Adrenal gland (tissue), 5 donors: ENCODE measurements around the gene FBLN1.

Experiments
- POLR2A ChIP-seq, 2 donors: fragments of 450-650 bp; IDR thresholded peaks; one replicate each; pipeline ENCODE4 v1.6.1; 2017; ENCODE audit warnings: antibody characterized with exemption in 2 of 2, mild to moderate bottlenecking in 2 of 2, moderate library complexity in 1 of 2
- TF ChIP-seq, protein P1 (sequence below), 6 experiments: fragments of 450-650 bp in 4 of 6; fragments of 200-600 bp in 2 of 6; sonication (generic) in 1 of 6; IDR thresholded peaks; 1 replicate in 5 of 6; 2 replicates in 1 of 6; pipeline versions ENCODE4 v1.5.1 to v1.8.0; 2016 to 2021; ENCODE audit warnings: antibody characterized with exemption in 6 of 6, mild to moderate bottlenecking in 2 of 6, moderate library complexity in 1 of 6
- donor health status: DM: no; HTN: no; CAD: no.

DNA sequence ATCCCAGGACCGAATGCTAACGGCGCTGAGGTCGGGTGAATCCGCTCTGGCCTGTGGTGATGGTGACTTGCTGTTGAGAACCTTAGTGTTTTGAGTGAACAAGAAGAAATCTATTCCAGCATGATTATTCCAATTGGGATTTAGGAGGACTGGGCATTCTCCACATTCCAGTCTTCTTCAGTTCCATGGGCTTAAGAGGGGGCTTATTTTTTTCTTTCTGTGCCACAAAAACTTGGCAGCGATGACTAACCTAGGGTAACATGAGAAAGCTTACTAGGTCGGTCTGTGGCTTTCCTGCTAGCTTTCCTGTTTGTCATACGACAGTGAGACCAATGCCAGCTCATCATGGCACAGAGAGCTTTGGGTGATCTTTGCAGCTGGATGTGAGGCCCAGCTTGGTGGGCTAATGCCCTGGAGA lies 106.1 kb downstream of the FBLN1 start:
- TF ChIP-seq, protein P1, sequence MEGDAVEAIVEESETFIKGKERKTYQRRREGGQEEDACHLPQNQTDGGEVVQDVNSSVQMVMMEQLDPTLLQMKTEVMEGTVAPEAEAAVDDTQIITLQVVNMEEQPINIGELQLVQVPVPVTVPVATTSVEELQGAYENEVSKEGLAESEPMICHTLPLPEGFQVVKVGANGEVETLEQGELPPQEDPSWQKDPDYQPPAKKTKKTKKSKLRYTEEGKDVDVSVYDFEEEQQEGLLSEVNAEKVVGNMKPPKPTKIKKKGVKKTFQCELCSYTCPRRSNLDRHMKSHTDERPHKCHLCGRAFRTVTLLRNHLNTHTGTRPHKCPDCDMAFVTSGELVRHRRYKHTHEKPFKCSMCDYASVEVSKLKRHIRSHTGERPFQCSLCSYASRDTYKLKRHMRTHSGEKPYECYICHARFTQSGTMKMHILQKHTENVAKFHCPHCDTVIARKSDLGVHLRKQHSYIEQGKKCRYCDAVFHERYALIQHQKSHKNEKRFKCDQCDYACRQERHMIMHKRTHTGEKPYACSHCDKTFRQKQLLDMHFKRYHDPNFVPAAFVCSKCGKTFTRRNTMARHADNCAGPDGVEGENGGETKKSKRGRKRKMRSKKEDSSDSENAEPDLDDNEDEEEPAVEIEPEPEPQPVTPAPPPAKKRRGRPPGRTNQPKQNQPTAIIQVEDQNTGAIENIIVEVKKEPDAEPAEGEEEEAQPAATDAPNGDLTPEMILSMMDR (IDR thresholded peaks at IDR 0.05): no peak
- TF ChIP-seq POLR2A (IDR thresholded peaks at IDR 0.05): no peak
